ENCODE data around the gene TNIK. TPM values are rescaled to one million over a fixed set of nuclear protein-coding genes. Genes with fewer than 3 reads are reported as not detected.

TNIK gene
- total RNA-seq, 1 experiment from 2014 or later, result 0.69 TPM

DNA sequence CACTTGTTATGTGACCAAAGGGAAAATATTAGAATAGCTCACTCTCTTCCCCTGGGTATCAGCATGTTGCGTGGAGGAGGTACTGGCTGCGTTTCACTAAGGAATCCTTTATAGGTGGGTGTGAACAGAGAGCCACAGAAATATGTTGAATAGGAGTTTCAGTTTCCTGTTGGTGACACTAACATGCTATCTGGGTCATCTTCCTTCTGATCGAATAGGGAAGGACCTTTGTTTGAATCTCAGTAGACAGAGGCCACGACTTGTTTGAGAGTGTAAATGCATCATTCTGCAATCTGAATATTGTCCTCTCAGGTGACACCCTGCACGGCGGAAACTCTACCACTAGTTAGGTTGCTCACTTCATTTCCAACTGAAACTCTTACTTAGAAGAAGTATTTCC, 275.8 kb downstream of the TNIK start:
- no peaks in the 10 kb centered on the region for H3K9me3 ChIP-seq (ENCODE audit: low read depth, low read length, poor library complexity, severe bottlenecking)
- no peaks in the 10 kb centered on the region for H3K36me3 ChIP-seq (ENCODE audit: insufficient read depth, low read length, poor library complexity, severe bottlenecking)
- intact Hi-C loops (cut with micrococcal nuclease; ENCODE audit: unreplicated experiment), result no loop called here
- ChIA-PET POLR2A (ENCODE audit: low non-redundant PET) (no interaction called here), CTCF (no interaction called here)
- no peak for DNase-seq (ENCODE audit: low spot score)
- no peaks in the 10 kb centered on the region for H3K27me3 ChIP-seq (replicated peaks; ENCODE audit: insufficient read depth, low read depth, low read length, poor library complexity)
- no peak overlapping the region for H3K27ac ChIP-seq (ENCODE audit: low read depth, low read length, poor library complexity, severe bottlenecking)
- H3K4me3 ChIP-seq (ENCODE audit: low read depth, low read length, poor library complexity, severe bottlenecking), result no peak overlapping the region
- no peaks in the 10 kb centered on the region for H3K4me1 ChIP-seq (ENCODE audit: insufficient read depth, low read length, poor library complexity, severe bottlenecking)
- BruUV-seq (replicated peaks), result no TSS peak
- TF ChIP-seq EZH2 (IDR thresholded peaks at IDR 0.05; ENCODE audit: borderline replicate concordance, low read depth, low read length, poor library complexity, severe bottlenecking) (no peak), CTCF (conservative IDR thresholded peaks at IDR 0.05; ENCODE audit: low read depth, low read length) (no peak)

- intact Hi-C loops (cut with micrococcal nuclease; ENCODE audit: unreplicated experiment), result no loop called here
- no peaks in the 10 kb centered on the region for H3K36me3 ChIP-seq (ENCODE audit: insufficient read depth, low read length, poor library complexity, severe bottlenecking)
- no TSS peak for BruUV-seq (replicated peaks)
- ChIA-PET POLR2A (ENCODE audit: low non-redundant PET) (no interaction called here), CTCF (interaction anchor here (0.7 to 1.0 kb wide), 2 partner anchors 11 to 221 kb away, joined by 3 to 10 read pairs; no protein-coding TSS in a partner anchor)
- H3K27me3 ChIP-seq (replicated peaks; ENCODE audit: insufficient read depth, low read depth, low read length, poor library complexity), result no peaks in the 10 kb centered on the region
- H3K4me1 ChIP-seq (ENCODE audit: insufficient read depth, low read length, poor library complexity, severe bottlenecking), result no peaks in the 10 kb centered on the region
- no peak overlapping the region for H3K4me3 ChIP-seq (ENCODE audit: low read depth, low read length, poor library complexity, severe bottlenecking)
- no peaks in the 10 kb centered on the region for H3K9me3 ChIP-seq (ENCODE audit: low read depth, low read length, poor library complexity, severe bottlenecking)
- DNase-seq (ENCODE audit: low spot score), result no peak
- TF ChIP-seq CTCF (conservative IDR thresholded peaks at IDR 0.05; ENCODE audit: low read depth, low read length), result peak; percentile 25; the same call in 1 of the 2 replicates
- TF ChIP-seq EZH2 (IDR thresholded peaks at IDR 0.05; ENCODE audit: borderline replicate concordance, low read depth, low read length, poor library complexity, severe bottlenecking), result no peak
- no peak overlapping the region for H3K27ac ChIP-seq (ENCODE audit: low read depth, low read length, poor library complexity, severe bottlenecking)
Measured at GRCh38 chr3:171183042-171183441, 277.2 kb downstream of the TNIK start.

GRCh38 chr3:171181907-171182690, 278.1 kb downstream of the TNIK start:
- intact Hi-C loops (cut with micrococcal nuclease; ENCODE audit: unreplicated experiment), result no loop called here
- Histone ChIP-seq H3K4me3 (ENCODE audit: low read depth, low read length, poor library complexity, severe bottlenecking) (no peak overlapping the region), H3K9me3 (ENCODE audit: low read depth, low read length, poor library complexity, severe bottlenecking) (no peaks in the 10 kb centered on the region), H3K36me3 (ENCODE audit: insufficient read depth, low read length, poor library complexity, severe bottlenecking) (no peaks in the 10 kb centered on the region), H3K4me1 (ENCODE audit: insufficient read depth, low read length, poor library complexity, severe bottlenecking) (no peaks in the 10 kb centered on the region), H3K27ac (ENCODE audit: low read depth, low read length, poor library complexity, severe bottlenecking) (no peak overlapping the region), H3K27me3 (replicated peaks; ENCODE audit: insufficient read depth, low read depth, low read length, poor library complexity) (no peaks in the 10 kb centered on the region)
- TF ChIP-seq EZH2 (IDR thresholded peaks at IDR 0.05; ENCODE audit: borderline replicate concordance, low read depth, low read length, poor library complexity, severe bottlenecking) (no peak), CTCF (conservative IDR thresholded peaks at IDR 0.05; ENCODE audit: low read depth, low read length) (no peak)
- no peak for DNase-seq (ENCODE audit: low spot score)
- CTCF ChIA-PET, result no interaction called here
- BruUV-seq (replicated peaks), result no TSS peak
- POLR2A ChIA-PET (ENCODE audit: low non-redundant PET), result interaction anchor here (0.6 kb wide), 1 partner anchor 498 kb away, joined by 10 read pairs; no protein-coding TSS in a partner anchor

Measured in A673 (cell line).